NB4 (cell line): ENCODE data around the gene CHRNA7.

ENCODE experiments used
- CTCF ChIP-seq: IDR thresholded peaks from one replicate; pipeline ENCODE4 v1.5.1; 2012; ENCODE audit warnings: low read depth, low read length
- POLR2A ChIP-seq: IDR thresholded peaks from 2 replicates; pipeline ENCODE4 v1.6.1; 2011; ENCODE audit warnings: mild to moderate bottlenecking; ENCODE audit not compliant: insufficient read length; ENCODE audit errors: extremely low read depth

DNA sequence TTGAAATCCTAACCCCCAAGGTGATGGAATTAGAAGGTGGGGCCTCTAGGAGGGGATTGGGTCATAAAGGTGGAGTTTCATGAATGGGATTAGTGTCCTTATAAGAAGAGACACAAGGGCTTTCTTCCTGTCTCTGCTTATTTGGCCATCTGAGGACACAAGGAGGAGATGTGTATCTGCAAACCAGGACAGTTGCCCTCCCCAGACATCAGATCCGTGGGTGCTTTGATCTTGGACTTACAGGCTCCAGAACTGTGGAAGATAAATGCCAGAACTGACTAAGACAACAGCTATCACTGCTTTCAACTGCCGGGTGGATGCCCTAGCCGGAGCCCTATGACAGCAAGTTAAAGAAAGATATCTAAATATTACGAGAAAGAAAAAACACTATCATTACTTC, 94.4 kb downstream of the CHRNA7 start:
- TF ChIP-seq CTCF (no peak), POLR2A (no peak)
